Activated T-helper 1 cell treated with anti-CD3 and anti-CD28 coated beads, Interleukin-12 subunit alpha, Interleukin-12 subunit beta, Interleukin-2, Interleukin-4 antibody, amounts not matched to agents 30 ng/mL and 10 ng/mL and 1 ng/mL, durations not matched to agents 14 hours and 24 hours and 36 hours (primary cell): ENCODE data around the gene CDC42BPG. TPM values are rescaled to one million over a fixed set of nuclear protein-coding genes. Genes with fewer than 3 reads are reported as not detected.

Experiments
- DNase-seq: peaks from one replicate; pipeline ENCODE4 v3.0.0; 2021; ENCODE audit warnings: low spot score
- H3K27ac Mint-ChIP-seq: one replicate; pipeline ENCODE4 v1.8.0; 2021; ENCODE audit warnings: mild to moderate bottlenecking, mixed read lengths
- H3K27me3 Mint-ChIP-seq: one replicate; pipeline ENCODE4 v1.8.0; 2022; ENCODE audit warnings: mild to moderate bottlenecking, moderate library complexity, mixed read lengths; ENCODE audit not compliant: insufficient read depth
- H3K36me3 Mint-ChIP-seq: one replicate; pipeline ENCODE4 v1.8.0; 2021; ENCODE audit warnings: low read depth, mixed read lengths
- H3K4me1 Mint-ChIP-seq: one replicate; pipeline ENCODE4 v1.8.0; 2021; ENCODE audit warnings: low read depth, mixed read lengths
- H3K4me3 Mint-ChIP-seq: one replicate; pipeline ENCODE4 v1.8.0; 2021; ENCODE audit warnings: mild to moderate bottlenecking, moderate library complexity, mixed read lengths
- H3K9me3 Mint-ChIP-seq: one replicate; pipeline ENCODE4 v1.8.0; 2021; ENCODE audit warnings: mixed read lengths
- intact Hi-C: fragments of 100-400 bp; cut with micrococcal nuclease; formaldehyde crosslinking; loops from one replicate; pipeline ENCODE4 v1.15.1; 2024
- total RNA-seq: library from RNA; stranded (reverse); gene quantifications from 2 replicates; pipeline ENCODE4 v1.2.3, GENCODE V29; 2022

CDC42BPG gene
- total RNA-seq, 1 donor from 2014 or later = 0.29 TPM

DNA sequence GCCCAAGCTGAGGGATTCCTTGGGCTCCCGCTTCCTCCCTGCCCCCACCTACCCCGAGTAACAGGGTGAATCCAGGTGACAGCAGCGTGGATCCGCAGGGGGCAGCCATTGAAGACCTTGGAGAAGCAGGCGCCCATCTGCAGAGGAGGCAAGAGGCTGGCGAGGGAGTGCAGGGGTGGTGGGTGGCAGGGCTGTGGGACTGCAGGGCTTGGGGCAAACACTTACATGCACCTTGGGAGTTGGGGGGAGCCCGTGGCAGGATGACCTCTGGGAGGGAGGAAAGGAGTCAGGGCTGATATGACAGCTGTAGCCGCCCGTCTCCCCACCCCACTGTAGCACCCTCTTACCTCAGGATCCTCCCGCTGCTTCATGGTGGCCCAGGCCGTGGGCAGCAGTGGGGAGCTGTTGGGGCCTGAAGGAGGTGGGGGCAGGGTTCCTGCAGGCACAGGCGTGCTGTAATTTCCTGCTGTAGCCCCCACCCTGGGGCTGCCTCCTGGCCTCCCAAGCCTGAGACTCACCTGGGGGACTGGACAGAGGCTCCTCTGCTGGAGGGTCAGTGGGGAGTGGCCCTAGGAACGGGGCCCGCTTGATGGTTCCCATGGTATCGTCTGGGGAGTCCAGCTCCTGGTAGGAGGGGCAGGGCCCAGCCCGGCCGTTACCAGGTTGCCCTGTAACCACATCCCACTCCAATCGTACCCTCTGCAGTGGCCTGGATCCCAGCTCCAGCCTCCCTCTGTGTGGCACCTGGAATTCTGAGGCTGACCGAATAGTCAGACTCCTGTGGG lies 47.5 kb downstream of the CDC42BPG start:
- intact Hi-C loops = no loop called here
- Mint-ChIP-seq H3K27me3 (no peaks in the 10 kb centered on the region), H3K4me1 (peaks cover 22% of the 10 kb centered on the region), H3K36me3 (peaks cover 15% of the 10 kb centered on the region), H3K27ac (no peak overlapping the region), H3K4me3 (no peak overlapping the region), H3K9me3 (no peaks in the 10 kb centered on the region)
- no peak for DNase-seq

DNA sequence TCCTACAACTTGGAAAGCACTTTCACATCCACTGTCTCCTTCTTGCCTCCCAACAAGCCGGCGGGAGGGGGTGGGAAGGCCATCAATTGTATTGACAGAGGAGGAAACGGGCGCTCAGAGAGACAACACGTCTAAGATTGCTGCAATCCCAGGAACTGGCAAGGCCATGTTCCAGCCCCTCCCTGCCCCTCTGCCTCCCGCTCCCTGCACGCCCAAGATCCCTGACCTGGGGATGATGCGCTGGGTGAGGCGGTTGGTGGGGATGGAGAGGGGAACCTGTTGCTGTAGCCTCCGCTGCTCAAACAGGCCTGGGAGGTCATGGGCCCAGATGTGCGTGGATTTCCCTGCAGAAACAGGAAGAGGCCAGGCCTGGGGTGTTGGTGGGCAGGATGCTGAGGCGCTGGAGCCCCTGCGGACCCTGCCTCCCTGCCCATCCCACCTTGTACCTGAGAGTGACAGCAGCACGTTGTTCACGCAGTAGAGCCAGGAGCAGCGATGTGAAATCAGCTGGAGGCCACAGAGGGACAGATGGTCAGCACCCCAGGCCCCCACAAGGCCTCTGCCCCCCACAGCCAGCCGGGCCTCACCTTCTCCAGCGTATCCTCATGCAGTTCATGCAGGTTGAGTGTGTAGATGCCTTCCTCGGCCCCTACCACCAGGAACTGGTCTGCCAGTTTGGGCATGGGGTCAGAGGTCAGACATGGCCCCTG lies 48.3 kb downstream of the CDC42BPG start:
- intact Hi-C loops = no loop called here
- H3K27me3 Mint-ChIP-seq = no peaks in the 10 kb centered on the region
- peaks cover 22% of the 10 kb centered on the region for H3K4me1 Mint-ChIP-seq
- H3K27ac Mint-ChIP-seq = no peak overlapping the region
- DNase-seq = no peak
- no peak overlapping the region for H3K4me3 Mint-ChIP-seq
- H3K9me3 Mint-ChIP-seq = no peaks in the 10 kb centered on the region
- H3K36me3 Mint-ChIP-seq = peaks cover 15% of the 10 kb centered on the region

DNA sequence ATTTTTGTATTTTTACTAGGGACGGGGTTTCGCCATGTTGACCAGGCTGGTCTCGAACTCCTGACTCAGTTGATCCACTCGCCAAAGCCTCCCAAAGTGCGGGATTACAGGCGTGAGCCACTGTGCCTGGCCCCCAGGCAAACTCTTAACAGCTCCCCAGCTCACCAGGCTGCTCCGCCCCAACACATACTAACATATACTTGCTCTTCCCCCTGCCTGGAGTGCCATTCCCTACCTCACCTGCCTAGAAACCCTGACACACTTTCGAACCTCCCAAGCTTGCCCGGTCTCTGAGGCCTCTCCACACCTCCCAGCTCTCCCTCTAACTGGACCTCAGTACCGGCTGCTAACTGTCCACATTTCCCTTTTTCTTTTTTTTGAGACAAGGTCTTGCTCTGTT lies 49.9 kb downstream of the CDC42BPG start:
- H3K36me3 Mint-ChIP-seq = peaks cover 14% of the 10 kb centered on the region
- H3K9me3 Mint-ChIP-seq = no peaks in the 10 kb centered on the region
- intact Hi-C loops = no loop called here
- no peak overlapping the region for H3K4me3 Mint-ChIP-seq
- DNase-seq = no peak
- peaks cover 22% of the 10 kb centered on the region for H3K4me1 Mint-ChIP-seq
- peak overlapping the region; percentile 63 for H3K27ac Mint-ChIP-seq
- H3K27me3 Mint-ChIP-seq = no peaks in the 10 kb centered on the region

DNA sequence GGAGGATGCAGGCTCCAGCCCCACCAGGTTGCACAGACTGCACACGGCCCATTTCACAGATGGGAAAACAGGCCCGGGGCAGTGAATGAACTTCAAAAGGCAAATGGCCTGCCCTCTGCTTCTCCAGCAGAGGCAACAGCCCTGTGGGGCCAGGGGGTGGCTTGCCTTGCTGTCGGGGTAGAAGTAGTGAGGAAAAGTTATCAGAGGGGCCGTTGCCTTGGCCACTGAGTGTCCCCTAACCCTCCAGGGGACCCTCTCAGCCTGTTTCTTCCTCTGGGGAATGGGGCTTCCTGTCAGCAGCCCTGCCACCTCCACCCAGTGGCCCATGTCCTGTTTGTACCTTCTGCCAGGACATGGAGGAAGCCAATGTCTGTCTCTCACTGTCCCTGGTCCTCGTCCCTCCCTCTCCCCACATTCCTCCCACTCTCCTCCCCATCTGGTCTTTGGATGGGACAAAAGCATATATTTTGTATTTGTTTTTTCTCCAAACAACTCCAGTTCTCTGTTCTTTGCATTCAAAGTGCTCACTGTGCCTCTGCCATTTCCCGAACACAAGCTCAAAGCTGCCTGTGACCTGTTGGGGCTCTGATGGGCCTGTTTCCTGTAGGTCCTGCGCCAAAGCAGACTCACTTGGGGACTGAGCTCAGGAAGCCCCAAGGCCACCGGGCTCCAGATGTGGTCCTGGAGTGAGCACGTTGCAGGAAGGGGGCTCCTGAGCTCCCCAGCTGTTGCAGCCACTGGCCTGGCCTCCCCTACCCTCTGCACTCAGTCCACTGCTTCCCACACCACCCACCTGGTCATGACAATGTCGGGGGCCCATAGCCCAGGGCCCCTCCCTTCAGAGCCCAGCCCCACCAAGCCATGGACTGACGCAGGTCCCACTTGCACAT lies 50.9 kb downstream of the CDC42BPG start:
- intact Hi-C loops = no loop called here
- H3K27ac Mint-ChIP-seq = peak overlapping the region; percentile 67
- no peaks in the 10 kb centered on the region for H3K27me3 Mint-ChIP-seq
- no peak for DNase-seq
- H3K36me3 Mint-ChIP-seq = peaks cover 8% of the 10 kb centered on the region
- no peak overlapping the region for H3K4me3 Mint-ChIP-seq
- H3K9me3 Mint-ChIP-seq = no peaks in the 10 kb centered on the region
- peaks cover 17% of the 10 kb centered on the region for H3K4me1 Mint-ChIP-seq

DNA sequence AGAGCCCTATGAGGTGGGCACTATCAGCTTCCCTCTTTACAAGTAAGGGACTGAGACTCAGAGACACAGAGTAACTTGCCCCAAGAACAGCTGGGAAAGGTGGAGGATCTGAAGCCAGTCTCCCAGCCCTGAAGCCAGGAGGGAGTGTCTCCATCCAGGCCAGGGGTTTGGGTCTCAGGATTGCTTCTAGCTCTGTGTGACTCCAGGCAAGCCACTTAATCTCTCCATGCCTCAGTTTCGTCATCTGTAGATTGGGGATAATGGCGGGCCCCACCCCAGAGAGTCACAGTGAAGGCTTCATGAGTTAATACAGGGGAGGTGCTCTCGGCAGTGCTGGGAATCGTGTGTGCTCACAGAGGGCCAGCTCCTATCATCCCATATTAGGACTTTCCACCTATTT lies 52.0 kb downstream of the CDC42BPG start:
- H3K4me1 Mint-ChIP-seq = peaks cover 17% of the 10 kb centered on the region
- DNase-seq = no peak
- H3K36me3 Mint-ChIP-seq = peaks cover 12% of the 10 kb centered on the region
- no peak overlapping the region for H3K27ac Mint-ChIP-seq
- intact Hi-C loops = no loop called here
- no peak overlapping the region for H3K4me3 Mint-ChIP-seq
- no peaks in the 10 kb centered on the region for H3K27me3 Mint-ChIP-seq
- no peaks in the 10 kb centered on the region for H3K9me3 Mint-ChIP-seq

DNA sequence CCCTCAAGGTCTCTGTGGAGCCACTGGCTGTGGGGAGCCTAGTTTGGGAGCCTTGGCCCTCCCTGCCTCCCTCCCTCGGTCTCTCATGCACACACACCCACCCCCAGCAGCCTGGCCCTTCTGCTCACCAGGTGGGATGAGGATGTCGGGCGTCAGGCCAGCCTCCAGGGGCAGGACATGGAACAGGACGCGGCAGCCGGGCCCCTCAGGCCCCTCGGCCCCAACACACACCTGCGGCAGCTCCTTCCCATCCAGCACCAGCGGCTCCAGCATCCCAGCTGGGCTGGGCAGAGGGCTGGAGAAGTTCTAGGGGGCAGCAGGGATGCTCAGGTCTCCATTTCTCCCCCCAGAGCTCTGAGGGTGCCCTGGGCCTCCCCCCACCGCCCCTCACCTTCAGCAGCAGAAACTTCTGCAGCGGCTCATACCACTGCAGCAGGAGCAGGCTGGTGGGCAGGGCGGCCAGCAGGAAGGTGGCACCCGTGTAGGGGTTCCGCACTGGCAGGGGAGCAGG lies 52.6 kb downstream of the CDC42BPG start:
- H3K9me3 Mint-ChIP-seq = no peaks in the 10 kb centered on the region
- H3K4me1 Mint-ChIP-seq = peaks cover 17% of the 10 kb centered on the region
- H3K36me3 Mint-ChIP-seq = peaks cover 12% of the 10 kb centered on the region
- H3K27ac Mint-ChIP-seq = no peak overlapping the region
- no peak overlapping the region for H3K4me3 Mint-ChIP-seq
- no peak for DNase-seq
- intact Hi-C loops = no loop called here
- H3K27me3 Mint-ChIP-seq = no peaks in the 10 kb centered on the region

DNA sequence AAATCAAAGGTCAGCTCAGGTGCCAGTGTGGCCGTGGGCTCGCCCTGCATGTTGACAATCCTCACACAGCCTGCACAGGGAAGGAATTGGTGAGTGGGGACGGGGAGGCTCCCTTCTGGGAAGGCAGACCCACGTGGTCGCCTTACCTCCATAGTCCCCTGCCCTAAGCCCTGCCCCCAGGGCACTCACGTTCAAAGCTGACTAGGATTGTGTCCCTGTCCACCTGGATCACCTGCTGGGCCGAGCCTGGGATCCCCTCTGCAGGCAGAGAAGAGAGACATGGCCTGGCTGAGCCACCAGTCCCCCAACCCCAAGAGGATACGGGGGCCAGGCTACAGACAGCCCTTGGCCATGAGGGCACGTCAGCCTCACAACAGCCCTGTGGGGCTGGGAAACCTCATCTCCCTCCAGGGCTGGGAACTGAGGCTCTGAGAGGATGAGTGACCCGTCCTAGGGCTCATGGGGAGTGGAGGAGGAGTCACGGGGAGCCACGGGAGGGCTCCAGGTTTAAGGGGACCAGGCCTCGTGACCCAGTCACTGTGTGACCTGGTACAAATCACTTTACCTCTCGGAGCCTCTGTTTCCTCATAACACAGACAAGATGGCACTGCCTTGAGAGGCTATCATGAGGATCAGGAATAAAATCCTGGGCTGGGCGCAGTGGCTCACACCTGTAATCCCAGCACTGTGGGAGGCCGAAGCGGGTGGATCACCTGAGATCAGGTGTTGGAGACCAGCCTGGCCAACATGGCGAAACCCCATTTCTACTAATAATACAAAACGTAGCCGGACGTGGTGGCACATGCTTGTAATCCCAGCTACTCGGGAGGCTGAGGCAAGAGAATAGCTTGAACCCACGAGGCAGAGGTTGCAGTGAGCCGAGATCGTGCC lies 54.0 kb downstream of the CDC42BPG start:
- no peaks in the 10 kb centered on the region for H3K27me3 Mint-ChIP-seq
- DNase-seq = no peak
- H3K36me3 Mint-ChIP-seq = peaks cover 9% of the 10 kb centered on the region
- intact Hi-C loops = no loop called here
- peaks cover 17% of the 10 kb centered on the region for H3K4me1 Mint-ChIP-seq
- no peaks in the 10 kb centered on the region for H3K9me3 Mint-ChIP-seq
- no peak overlapping the region for H3K4me3 Mint-ChIP-seq
- H3K27ac Mint-ChIP-seq = no peak overlapping the region

DNA sequence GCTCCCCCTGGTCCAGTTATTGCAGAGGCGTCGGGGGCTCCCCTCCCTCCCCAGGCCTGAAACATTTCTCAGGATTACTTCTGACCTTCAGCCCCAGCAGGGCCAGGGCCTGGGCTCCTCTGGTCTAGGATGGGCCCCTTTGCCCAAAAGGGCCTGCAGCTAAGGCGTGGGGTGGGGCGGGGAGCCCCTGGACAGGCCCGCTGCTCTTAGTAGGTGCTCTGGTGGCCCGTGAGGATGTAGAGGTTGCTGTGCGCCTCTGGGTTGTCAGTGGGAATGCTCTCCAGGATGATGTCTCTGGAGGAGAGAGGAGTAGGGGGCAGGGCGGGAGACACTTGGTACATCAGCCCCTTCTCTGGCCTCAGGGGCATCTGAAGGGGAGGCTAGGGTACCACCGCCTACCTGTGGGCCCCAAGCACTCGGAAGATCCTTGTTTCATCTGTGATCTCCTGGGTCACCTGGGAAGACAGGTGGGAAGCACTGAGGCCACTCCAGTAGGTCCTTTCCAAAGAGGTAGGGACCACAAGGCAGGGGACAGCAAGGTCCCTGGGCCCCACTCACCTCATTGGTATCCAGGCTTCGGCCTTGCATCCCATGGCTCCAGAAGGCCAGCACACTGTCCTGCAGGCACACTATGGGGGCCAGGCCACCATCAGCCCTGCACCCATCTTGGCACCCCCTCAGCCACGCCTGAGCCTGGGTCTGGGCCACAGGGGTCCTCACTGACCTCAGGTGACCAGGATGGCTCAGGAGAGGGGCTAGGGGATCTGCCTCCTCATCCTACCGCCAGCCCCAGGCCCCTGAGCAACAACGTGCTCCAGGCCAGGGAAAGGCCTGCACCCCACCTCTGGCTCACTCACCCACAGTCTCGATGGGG lies 54.9 kb downstream of the CDC42BPG start:
- intact Hi-C loops = no loop called here
- peaks cover 5% of the 10 kb centered on the region for H3K36me3 Mint-ChIP-seq
- H3K9me3 Mint-ChIP-seq = no peaks in the 10 kb centered on the region
- no peak overlapping the region for H3K27ac Mint-ChIP-seq
- peaks cover 12% of the 10 kb centered on the region for H3K4me1 Mint-ChIP-seq
- no peak for DNase-seq
- H3K27me3 Mint-ChIP-seq = no peaks in the 10 kb centered on the region
- H3K4me3 Mint-ChIP-seq = no peak overlapping the region

DNA sequence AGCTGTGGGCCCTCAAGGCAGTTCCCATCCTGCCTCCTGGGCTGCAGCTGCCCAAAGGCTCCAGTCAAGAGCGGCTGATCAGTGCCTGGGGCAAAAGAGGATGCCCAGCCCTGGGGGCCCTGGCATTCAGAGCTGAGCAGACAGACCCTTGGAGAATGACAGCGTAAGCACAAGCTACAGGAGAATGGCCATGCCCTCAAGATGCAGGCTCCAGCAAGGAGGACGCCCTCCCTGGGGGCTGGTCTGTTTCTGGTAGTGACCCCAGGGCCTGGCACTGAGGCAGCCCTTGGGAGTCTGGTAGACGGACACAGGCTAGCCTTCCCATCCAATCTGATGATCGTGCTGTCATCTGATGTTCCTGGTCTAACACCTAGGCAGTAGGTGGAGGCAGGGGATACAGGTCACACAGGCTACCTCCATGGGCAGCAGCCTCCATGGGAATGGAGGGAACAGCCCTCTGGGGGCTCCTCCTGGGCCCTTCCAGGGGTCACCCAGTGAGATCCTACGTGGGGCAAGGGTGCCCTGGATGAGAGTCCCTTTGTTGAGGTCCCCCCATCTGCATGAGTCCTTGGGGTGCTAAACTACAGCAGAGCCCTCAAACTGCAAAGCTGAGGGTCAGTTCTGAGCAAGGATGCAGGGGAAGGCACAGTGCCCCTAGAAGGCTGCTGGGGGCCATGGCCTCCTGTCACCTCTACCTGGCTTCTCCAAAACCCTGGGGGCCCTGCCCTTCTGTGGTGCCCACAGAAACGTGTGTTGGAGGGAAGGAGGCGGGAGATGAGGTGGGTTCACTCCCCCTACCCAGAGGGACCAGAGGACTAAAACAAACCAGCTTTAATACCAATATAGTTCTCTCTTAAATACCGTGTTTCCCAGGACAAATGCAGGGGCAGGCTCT lies 55.9 kb downstream of the CDC42BPG start:
- H3K27ac Mint-ChIP-seq = no peak overlapping the region
- no peaks in the 10 kb centered on the region for H3K9me3 Mint-ChIP-seq
- no peak overlapping the region for H3K4me3 Mint-ChIP-seq
- H3K36me3 Mint-ChIP-seq = peaks cover 4% of the 10 kb centered on the region
- H3K4me1 Mint-ChIP-seq = peaks cover 2% of the 10 kb centered on the region
- no peaks in the 10 kb centered on the region for H3K27me3 Mint-ChIP-seq
- DNase-seq = no peak
- intact Hi-C loops = no loop called here

DNA sequence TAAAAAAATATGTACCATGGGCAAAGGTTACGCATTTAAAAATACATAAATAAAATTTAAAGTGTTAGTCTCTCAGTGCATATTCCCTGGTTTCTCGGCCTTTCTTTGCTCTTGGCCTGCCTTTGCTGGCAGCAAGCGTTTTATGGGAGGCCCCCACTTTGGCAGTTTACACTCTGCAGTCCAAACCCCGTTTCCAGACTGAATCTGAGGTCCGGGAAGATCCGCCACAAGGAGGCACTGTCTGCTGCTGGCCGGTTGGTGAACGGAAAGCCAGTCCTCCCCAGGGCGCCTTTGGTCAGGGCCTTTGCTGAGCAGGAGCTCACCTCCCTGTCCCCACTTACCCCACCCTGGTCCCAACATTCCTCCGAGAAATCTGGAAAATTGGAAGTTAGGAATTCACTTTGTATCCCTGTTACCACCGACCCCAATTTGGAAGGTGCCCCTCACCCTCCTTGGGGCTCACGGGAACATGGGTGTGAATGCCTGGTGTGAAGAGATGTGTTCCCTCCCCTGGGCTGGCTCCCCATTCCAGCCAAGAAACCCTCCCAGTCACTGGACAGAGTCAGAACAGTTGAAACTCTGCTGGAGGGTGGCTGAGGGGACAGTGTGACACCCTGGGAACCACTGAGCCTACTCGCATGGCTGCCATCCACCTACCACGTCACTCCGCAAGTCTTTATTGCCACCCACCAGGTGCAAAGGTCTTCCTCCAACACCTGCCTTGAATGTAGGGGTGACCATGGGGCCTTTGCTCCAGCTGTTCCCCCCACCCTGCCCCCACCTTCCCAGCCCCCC lies 56.7 kb downstream of the CDC42BPG start:
- no peak overlapping the region for H3K27ac Mint-ChIP-seq
- no peaks in the 10 kb centered on the region for H3K4me1 Mint-ChIP-seq
- peaks cover 4% of the 10 kb centered on the region for H3K36me3 Mint-ChIP-seq
- DNase-seq = peak; percentile 36
- no peaks in the 10 kb centered on the region for H3K27me3 Mint-ChIP-seq
- no peaks in the 10 kb centered on the region for H3K9me3 Mint-ChIP-seq
- intact Hi-C loops = loop anchor here (2.0 kb wide), 1 partner anchor 59 kb away; no protein-coding TSS in a partner anchor
- no peak overlapping the region for H3K4me3 Mint-ChIP-seq
